HL-60 (cell line): ENCODE measurements around the gene FAM83B.
"Not testable (repeated sequence)": the region's sequence is repeated elsewhere in the genome, so short reads cannot be mapped to it uniquely, and the experiment has no call there.

Experiments
- DNase-seq, 2 experiments: peaks; one replicate each; pipeline ENCODE4 v3.0.0-alpha.2; 2010 to 2020; ENCODE audit warnings: low read depth in 1 of 2, low spot score in 1 of 2
- H3K27ac ChIP-seq: fragments of 250-450 bp; sonication (Bioruptor Pico); replicated peaks from 2 replicates; pipeline ENCODE4 v1.5.1; 2020; ENCODE audit warnings: mild to moderate bottlenecking, moderate library complexity
- H3K27me3 ChIP-seq: fragments of 250-450 bp; sonication (Bioruptor Pico); 2 replicates; pipeline ENCODE4 v1.5.1; 2021; ENCODE audit warnings: mild to moderate bottlenecking, moderate library complexity; ENCODE audit not compliant: insufficient read depth, poor library complexity, severe bottlenecking
- H3K4me3 ChIP-seq: replicated peaks from 2 replicates; pipeline ENCODE4 v1.5.1; 2011; ENCODE audit warnings: mild to moderate bottlenecking, control low read depth, low read length; ENCODE audit not compliant: insufficient read depth
- CTCF ChIP-seq: IDR thresholded peaks from one replicate; pipeline ENCODE4 v1.5.1; 2011; ENCODE audit warnings: low read length, control low read depth, inconsistent platforms; ENCODE audit not compliant: insufficient read depth
- GABPA ChIP-seq: IDR thresholded peaks from 2 replicates; pipeline ENCODE4 v1.6.1; 2012; ENCODE audit warnings: low read depth
- POLR2AphosphoS5 ChIP-seq: IDR thresholded peaks from 2 replicates; pipeline ENCODE4 v1.6.1; 2012; ENCODE audit warnings: low read depth
- REST ChIP-seq: IDR thresholded peaks from 2 replicates; pipeline ENCODE4 v1.6.1; 2012; ENCODE audit warnings: low read depth; ENCODE audit not compliant: insufficient replicate concordance
- SPI1 ChIP-seq: IDR thresholded peaks from 2 replicates; pipeline ENCODE4 v1.6.1; 2012; ENCODE audit warnings: low read depth, mild to moderate bottlenecking, borderline replicate concordance
- long read RNA-seq: library from polyadenylated mRNA; unstranded; transcript quantifications from one replicate; pipeline ENCODE4 v2.0.0, GENCODE V29; 2020

The FAM83B gene
- long read RNA-seq, partial matches to known transcripts: 0 of 1 reads
- long read RNA-seq, other reads (novel, unspliced or antisense): 1 of 1 reads

GRCh38 chr6:54846243-54846856 is at the start of gene FAM83B:
Gene FAM83B (plus strand): TSS chr6:54846771. CDS start chr6:54870247, 23,476 bp downstream.
- H3K27ac ChIP-seq: no peak within 1 kb of the TSS
- no peak within 1 kb of the TSS for H3K4me3 ChIP-seq
- no peak for DNase-seq
- peaks cover 23% of the 10 kb centered on the region for H3K27me3 ChIP-seq
- TF ChIP-seq CTCF: no peak

GRCh38 chr6:54796918-54797317 is 49.7 kb upstream of the FAM83B start:
- H3K27me3 ChIP-seq, DNase-seq, H3K4me3 ChIP-seq, H3K27ac ChIP-seq: not testable (repeated sequence)

- H3K27ac ChIP-seq: no peak overlapping the region
- TF ChIP-seq REST (no peak), GABPA (no peak), CTCF (no peak), SPI1 (no peak), POLR2AphosphoS5 (no peak)
- DNase-seq: no peak
- H3K4me3 ChIP-seq: no peak overlapping the region
- H3K27me3 ChIP-seq: no peaks in the 10 kb centered on the region
Observed at GRCh38 chr6:54800050-54800600, 46.4 kb upstream of the FAM83B start.

- no peak for TF ChIP-seq POLR2AphosphoS5
- TF ChIP-seq SPI1: no peak
- TF ChIP-seq CTCF: no peak
- TF ChIP-seq GABPA: no peak
- TF ChIP-seq REST: no peak
- Histone ChIP-seq H3K4me3 (no peak overlapping the region), H3K27me3 (no peaks in the 10 kb centered on the region), H3K27ac (no peak overlapping the region)
- no peak for DNase-seq
Observed at GRCh38 chr6:54801244-54801643, 45.3 kb upstream of the FAM83B start.
